Neuron (in vitro differentiated cells): Measurements from ENCODE around the gene ZNF611.
"Not testable (repeated sequence)": the region's sequence is repeated elsewhere in the genome, so short reads cannot be mapped to it uniquely, and the experiment has no call there.

ENCODE experiments used
- H2AFZ ChIP-seq: one replicate; pipeline ENCODE4 v1.6.1; 2013; ENCODE audit warnings: low read depth, mild to moderate bottlenecking, inconsistent platforms, low read length, moderate library complexity
- H3K27me3 ChIP-seq: one replicate; pipeline ENCODE4 v1.6.1; 2013; ENCODE audit warnings: low read length; ENCODE audit not compliant: insufficient read depth
- H3K36me3 ChIP-seq: one replicate; pipeline ENCODE4 v1.6.1; 2013; ENCODE audit warnings: low read length; ENCODE audit not compliant: insufficient read depth
- H3K4me1 ChIP-seq: one replicate; pipeline ENCODE4 v1.6.1; 2013; ENCODE audit warnings: low read length; ENCODE audit not compliant: insufficient read depth
- H3K4me3 ChIP-seq: 2 replicates; pipeline ENCODE4 v1.5.1; 2013; ENCODE audit warnings: mild to moderate bottlenecking, low read length, moderate library complexity
- H3K9me3 ChIP-seq: one replicate; pipeline ENCODE4 v1.6.1; 2013; ENCODE audit warnings: low read length

The ZNF611 gene

GRCh38 chr19:52688925-52689796 is 45.7 kb downstream of the ZNF611 start:
- not testable (repeated sequence) for H3K27me3 ChIP-seq, H3K9me3 ChIP-seq, H3K4me1 ChIP-seq, H3K36me3 ChIP-seq
- peak overlapping the region; percentile 94 for H2AFZ ChIP-seq
- peak overlapping the region; percentile 81 for H3K4me3 ChIP-seq

DNA sequence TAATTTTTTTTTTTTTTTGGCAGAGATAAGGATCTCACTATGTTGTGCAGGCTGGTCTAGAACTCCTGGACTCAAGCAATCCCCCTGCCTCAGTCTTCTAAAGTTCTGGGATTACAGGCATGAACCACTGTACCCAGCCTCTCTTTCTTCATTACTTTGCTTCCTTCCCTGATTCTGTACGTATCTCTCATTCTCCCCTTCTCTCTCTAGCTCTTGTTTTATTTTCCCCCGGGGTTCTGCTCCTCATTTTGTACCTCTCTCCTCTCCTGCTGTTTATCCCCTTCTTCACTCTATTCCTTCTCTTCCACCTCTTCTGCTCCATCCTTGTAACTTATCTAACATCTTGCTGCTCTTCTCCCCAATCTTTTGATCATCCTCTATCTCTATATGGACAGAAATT is 46.5 kb downstream of the ZNF611 start:
- Histone ChIP-seq H2AFZ (no peak overlapping the region), H3K27me3 (no peaks in the 10 kb centered on the region), H3K4me3 (no peak overlapping the region), H3K36me3 (peaks cover 13% of the 10 kb centered on the region), H3K4me1 (peaks cover 7% of the 10 kb centered on the region), H3K9me3 (peaks cover 11% of the 10 kb centered on the region)

DNA sequence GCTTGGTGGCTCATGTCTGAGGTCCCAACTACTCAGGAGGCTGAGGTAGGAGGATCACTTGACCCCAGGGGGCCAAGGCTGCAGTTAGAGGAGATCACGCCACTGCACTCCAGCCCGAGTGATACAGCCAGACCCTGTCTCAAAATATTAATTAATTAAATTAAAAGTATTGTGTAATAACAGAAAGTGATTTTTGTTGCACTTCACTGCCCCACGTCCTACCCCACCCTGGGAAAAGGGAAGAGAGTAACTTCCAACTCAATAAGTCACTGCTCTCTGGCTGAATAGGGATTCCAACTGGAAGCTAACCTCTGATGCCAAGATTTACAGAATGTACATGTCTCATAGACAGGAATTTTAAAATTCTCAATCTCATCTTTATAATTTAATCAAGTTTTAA is 47.2 kb downstream of the ZNF611 start:
- Histone ChIP-seq H3K4me1 (peaks cover 7% of the 10 kb centered on the region), H3K36me3 (peaks cover 18% of the 10 kb centered on the region), H3K9me3 (peaks cover 16% of the 10 kb centered on the region), H3K27me3 (no peaks in the 10 kb centered on the region), H3K4me3 (no peak overlapping the region), H2AFZ (no peak overlapping the region)

DNA sequence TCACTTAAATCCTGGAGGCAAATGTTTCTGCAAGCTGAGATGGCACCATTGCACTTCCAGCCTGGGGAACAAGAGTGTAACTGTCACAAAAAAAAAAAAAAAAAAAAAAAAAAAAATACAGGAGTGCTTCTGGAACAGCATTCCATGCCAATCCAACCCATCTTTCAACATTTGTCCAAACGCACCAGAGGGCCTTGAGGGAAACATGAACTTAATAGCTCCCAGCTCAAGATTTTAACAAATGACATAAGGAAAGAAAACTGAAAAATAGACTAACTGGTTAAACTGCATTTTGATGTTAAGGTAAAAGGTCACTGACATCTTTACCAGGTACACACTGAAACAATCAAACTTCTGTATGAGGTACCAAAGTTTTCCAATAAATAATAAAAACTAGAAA is 49.0 kb downstream of the ZNF611 start:
- Histone ChIP-seq H2AFZ (no peak overlapping the region), H3K4me1 (peaks cover 3% of the 10 kb centered on the region), H3K27me3 (no peaks in the 10 kb centered on the region), H3K9me3 (peaks cover 20% of the 10 kb centered on the region), H3K36me3 (peaks cover 18% of the 10 kb centered on the region), H3K4me3 (no peak overlapping the region)

GRCh38 chr19:52681216-52681615 is 53.6 kb downstream of the ZNF611 start:
- Histone ChIP-seq H3K9me3 (peaks cover 28% of the 10 kb centered on the region), H3K36me3 (peaks cover 18% of the 10 kb centered on the region)
- H3K27me3 ChIP-seq, H3K4me1 ChIP-seq, H2AFZ ChIP-seq, H3K4me3 ChIP-seq: not testable (repeated sequence)

DNA sequence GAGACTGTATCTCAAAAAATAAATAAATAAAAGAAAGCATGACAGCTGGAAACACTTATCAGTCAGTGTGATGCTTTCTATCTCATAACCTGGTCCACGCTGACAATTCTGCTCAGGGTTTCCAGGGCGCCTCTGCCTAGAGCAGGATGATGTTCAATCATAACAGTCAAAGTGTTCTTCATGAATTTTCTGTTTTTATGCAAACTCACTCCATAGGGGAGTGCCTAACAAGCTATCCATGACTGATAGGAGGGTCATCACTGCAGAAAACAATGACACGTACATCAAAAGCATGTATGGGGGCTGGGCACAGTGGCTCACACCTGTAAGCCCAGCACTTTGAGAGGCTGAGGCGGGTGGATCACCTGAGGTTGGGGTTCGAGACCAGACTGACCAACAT is 55.2 kb downstream of the ZNF611 start:
- H3K4me1 ChIP-seq, result no peaks in the 10 kb centered on the region
- no peaks in the 10 kb centered on the region for H3K27me3 ChIP-seq
- H3K36me3 ChIP-seq, result peaks cover 10% of the 10 kb centered on the region
- H2AFZ ChIP-seq, result no peak overlapping the region
- no peak overlapping the region for H3K4me3 ChIP-seq
- peaks cover 24% of the 10 kb centered on the region for H3K9me3 ChIP-seq

GRCh38 chr19:52675239-52675638 is 59.6 kb downstream of the ZNF611 start:
- not testable (repeated sequence) for H3K36me3 ChIP-seq, H3K27me3 ChIP-seq, H3K4me1 ChIP-seq, H3K4me3 ChIP-seq, H2AFZ ChIP-seq
- H3K9me3 ChIP-seq, result peaks cover 17% of the 10 kb centered on the region

- Histone ChIP-seq H3K4me3 (no peak overlapping the region), H2AFZ (no peak overlapping the region), H3K36me3 (peaks cover 10% of the 10 kb centered on the region), H3K27me3 (no peaks in the 10 kb centered on the region), H3K4me1 (no peaks in the 10 kb centered on the region), H3K9me3 (peaks cover 9% of the 10 kb centered on the region)
Observed at GRCh38 chr19:52673014-52673413, 61.8 kb downstream of the ZNF611 start.

DNA sequence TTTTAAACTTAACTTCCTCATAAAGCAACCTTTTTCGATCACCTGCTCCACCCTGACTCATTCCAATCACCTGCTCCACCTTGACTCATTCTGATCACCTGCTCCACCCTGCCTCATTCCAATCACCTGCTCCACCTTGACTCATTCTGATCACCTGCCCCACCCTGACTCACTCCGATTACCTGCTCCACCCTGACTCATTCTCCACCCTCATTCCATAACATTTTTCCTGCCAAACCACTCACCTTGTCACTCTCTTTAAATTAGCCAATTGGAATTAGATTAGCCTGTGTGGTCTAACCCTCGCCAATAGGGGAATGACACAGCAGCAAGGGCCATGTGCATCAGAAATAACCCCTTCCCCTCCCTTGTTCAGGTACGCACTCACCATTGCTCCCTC is 64.8 kb downstream of the ZNF611 start:
- no peaks in the 10 kb centered on the region for H3K4me1 ChIP-seq
- no peak overlapping the region for H3K4me3 ChIP-seq
- peaks cover 10% of the 10 kb centered on the region for H3K36me3 ChIP-seq
- H3K27me3 ChIP-seq, result no peaks in the 10 kb centered on the region
- H3K9me3 ChIP-seq, result peaks cover 11% of the 10 kb centered on the region
- no peak overlapping the region for H2AFZ ChIP-seq

GRCh38 chr19:52669586-52669985 is 65.3 kb downstream of the ZNF611 start:
- Histone ChIP-seq H3K36me3 (peaks cover 10% of the 10 kb centered on the region), H3K9me3 (peaks cover 11% of the 10 kb centered on the region), H2AFZ (no peak overlapping the region), H3K27me3 (no peaks in the 10 kb centered on the region), H3K4me1 (no peaks in the 10 kb centered on the region), H3K4me3 (no peak overlapping the region)

DNA sequence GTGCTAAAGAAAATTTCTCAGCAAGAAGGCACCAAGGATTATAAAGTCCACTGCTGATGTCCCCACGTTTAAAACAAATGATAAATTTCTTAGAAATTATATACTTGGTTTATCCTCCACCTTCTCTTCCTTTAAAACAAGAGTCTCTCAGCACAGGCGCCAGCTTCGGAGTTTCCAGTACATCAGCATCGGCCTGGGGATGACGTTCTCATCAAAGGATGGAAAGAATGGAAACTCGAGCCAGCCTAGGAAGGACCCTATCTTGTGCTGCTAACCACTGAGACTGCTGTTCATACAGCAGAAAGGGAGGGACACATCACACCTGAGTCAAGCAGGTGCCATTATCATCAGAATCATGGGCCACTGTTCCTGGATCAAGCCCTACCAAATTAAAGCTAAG is 66.9 kb downstream of the ZNF611 start:
- Histone ChIP-seq H3K9me3 (peaks cover 8% of the 10 kb centered on the region), H3K4me1 (no peaks in the 10 kb centered on the region), H3K4me3 (no peak overlapping the region), H3K27me3 (no peaks in the 10 kb centered on the region), H2AFZ (no peak overlapping the region), H3K36me3 (peaks cover 6% of the 10 kb centered on the region)

DNA sequence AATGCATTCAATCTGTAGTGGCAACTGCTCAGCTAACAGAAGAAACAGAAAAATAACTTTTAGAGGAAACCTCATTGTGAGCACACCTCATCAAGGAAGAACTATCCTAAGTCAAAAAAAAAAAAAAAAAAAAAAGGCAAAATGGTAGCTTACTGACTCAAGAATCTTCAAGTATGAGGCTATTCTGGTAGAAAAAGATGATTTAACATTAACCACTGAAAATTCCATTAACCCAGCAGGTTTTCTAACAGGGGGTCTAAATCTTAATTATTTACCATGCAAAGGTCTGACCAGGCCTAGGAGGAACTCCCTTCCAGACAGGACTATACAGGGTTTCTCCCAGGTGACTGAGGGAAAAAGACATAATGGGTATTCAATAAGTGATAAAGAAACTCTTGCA is 68.3 kb downstream of the ZNF611 start:
- no peaks in the 10 kb centered on the region for H3K27me3 ChIP-seq
- no peak overlapping the region for H3K4me3 ChIP-seq
- peaks cover 10% of the 10 kb centered on the region for H3K9me3 ChIP-seq
- no peak overlapping the region for H2AFZ ChIP-seq
- H3K4me1 ChIP-seq, result no peaks in the 10 kb centered on the region
- H3K36me3 ChIP-seq, result peaks cover 6% of the 10 kb centered on the region

- no peaks in the 10 kb centered on the region for H3K4me1 ChIP-seq
- no peak overlapping the region for H2AFZ ChIP-seq
- no peaks in the 10 kb centered on the region for H3K27me3 ChIP-seq
- H3K9me3 ChIP-seq, result peaks cover 9% of the 10 kb centered on the region
- no peak overlapping the region for H3K4me3 ChIP-seq
- peaks cover 12% of the 10 kb centered on the region for H3K36me3 ChIP-seq
Observed at GRCh38 chr19:52665529-52665928, 69.3 kb downstream of the ZNF611 start.

DNA sequence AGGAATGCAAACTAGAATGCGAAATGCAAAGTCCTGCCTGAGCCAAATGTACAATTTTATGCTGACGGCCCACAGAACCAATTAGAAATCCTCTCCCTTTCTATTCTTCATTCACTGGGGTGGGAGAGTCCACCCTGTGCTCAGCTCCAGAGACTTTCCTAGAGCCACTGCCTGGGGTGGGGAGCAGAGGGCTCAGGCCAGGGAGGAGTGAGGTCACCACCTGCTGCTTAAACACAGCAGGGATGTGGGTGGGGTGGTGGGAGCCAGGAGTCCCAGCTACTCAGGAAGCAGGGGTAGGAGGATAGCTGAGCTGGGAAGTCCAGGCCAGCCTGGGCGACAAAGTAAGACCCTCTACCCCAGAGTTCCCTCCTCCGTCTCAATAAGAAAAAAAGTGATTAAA is 69.8 kb downstream of the ZNF611 start:
- H2AFZ ChIP-seq, result no peak overlapping the region
- peaks cover 14% of the 10 kb centered on the region for H3K36me3 ChIP-seq
- no peaks in the 10 kb centered on the region for H3K4me1 ChIP-seq
- no peak overlapping the region for H3K4me3 ChIP-seq
- no peaks in the 10 kb centered on the region for H3K27me3 ChIP-seq
- peaks cover 11% of the 10 kb centered on the region for H3K9me3 ChIP-seq
